ENCODE measurements around the gene ATP13A3.

DNA sequence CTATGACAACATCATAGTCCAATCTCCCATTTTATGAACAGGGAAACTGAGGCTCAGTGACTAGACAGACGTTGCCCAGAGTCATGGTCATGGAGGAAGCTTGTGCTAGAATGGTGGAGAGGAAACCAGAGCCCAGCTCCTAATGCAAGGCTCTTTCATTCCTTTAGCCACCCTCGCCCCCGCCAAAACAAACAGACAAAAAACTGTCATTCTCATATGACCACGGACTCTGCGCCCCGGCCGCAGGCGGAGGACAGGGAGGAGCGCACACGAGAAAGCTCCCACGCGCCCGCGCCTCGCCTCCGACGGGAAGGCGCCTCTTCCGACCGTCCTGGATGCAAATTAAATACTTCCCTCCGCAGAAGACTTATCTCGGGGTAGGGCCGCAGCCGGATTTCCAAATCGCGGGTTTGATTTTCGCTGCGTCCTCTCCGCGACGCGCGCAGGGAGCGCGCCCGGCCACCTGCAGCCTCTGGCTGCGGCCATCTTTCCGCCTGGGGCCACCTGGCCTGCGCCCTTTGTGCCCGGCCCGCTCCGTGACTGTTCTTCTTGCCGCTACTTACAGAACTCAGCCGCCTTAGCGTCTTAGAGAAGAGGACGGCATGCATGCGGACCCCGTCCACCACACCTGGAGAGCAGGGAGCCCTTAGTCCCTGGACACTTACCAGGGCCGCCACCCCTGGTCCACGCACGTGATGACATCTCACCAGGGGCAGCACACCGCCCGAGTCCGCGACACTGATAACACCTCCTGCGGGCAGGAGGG, 670 bp upstream of the ATP13A3 start:
- TF ChIP-seq NFRKB (IDR thresholded peaks at IDR 0.05) (no peak), SP1 (IDR thresholded peaks at IDR 0.05) (no peak), FOXK2 (IDR thresholded peaks at IDR 0.05) (no peak), FOXM1 (IDR thresholded peaks at IDR 0.05; ENCODE audit: borderline replicate concordance) (no peak), ELF4 (IDR thresholded peaks at IDR 0.05) (no peak), SUZ12 (IDR thresholded peaks at IDR 0.05) (no peak), HDGF (IDR thresholded peaks at IDR 0.05; ENCODE audit: borderline replicate concordance) (no peak), LEF1 (IDR thresholded peaks at IDR 0.05; ENCODE audit: borderline replicate concordance) (no peak), FOXA1 (IDR thresholded peaks at IDR 0.05) (no peak), ARNT (IDR thresholded peaks at IDR 0.05) (no peak), CTBP1 (IDR thresholded peaks at IDR 0.05; ENCODE audit: borderline replicate concordance) (no peak)

Measured in HEK293T (cell line).